Measurements from ENCODE around the gene IZUMO2.

IZUMO2 gene

GRCh38 chr19:50162988-50163387 is at the start of gene IZUMO2:
TSS of gene IZUMO2 (minus strand) at chr19:50163281. CDS start at chr19:50163194, 87 bp downstream.
- DNase-seq, result no peak

GRCh38 chr19:50210425-50210824 is 47.3 kb upstream of the IZUMO2 start:
- no peak for DNase-seq

- no peak for DNase-seq
These were observed 46.0 kb upstream of the IZUMO2 start for GRCh38 chr19:50209131-50209530.

GRCh38 chr19:50207730-50208129 is 44.6 kb upstream of the IZUMO2 start:
- DNase-seq, result no peak

- no peak for DNase-seq
These were observed 43.1 kb upstream of the IZUMO2 start for GRCh38 chr19:50206191-50206590.

GRCh38 chr19:50205681-50206138 is 42.6 kb upstream of the IZUMO2 start:
- no peak for DNase-seq

- no peak for DNase-seq
These were observed 42.0 kb upstream of the IZUMO2 start for GRCh38 chr19:50204811-50205675.

- no peak for DNase-seq
These were observed 41.0 kb upstream of the IZUMO2 start for GRCh38 chr19:50204081-50204428.

- DNase-seq, result peak in 1 of 6 experiments; percentile 1
These were observed 40.4 kb upstream of the IZUMO2 start, which contains the start of gene MYH14 for GRCh38 chr19:50203281-50204080. TSS of gene MYH14 (plus strand) at chr19:50203622. CDS start at chr19:50210366, 6,744 bp downstream.

GRCh38 chr19:50202962-50203280 is 39.8 kb upstream of the IZUMO2 start:
- DNase-seq, result no peak

- DNase-seq, result no peak
These were observed 39.3 kb upstream of the IZUMO2 start for GRCh38 chr19:50202386-50202785.

GRCh38 chr19:50199259-50199555 is 36.1 kb upstream of the IZUMO2 start:
- DNase-seq, result no peak

GRCh38 chr19:50198431-50199258 is 35.6 kb upstream of the IZUMO2 start:
- no peak for DNase-seq

- no peak for DNase-seq
These were observed 34.3 kb upstream of the IZUMO2 start for GRCh38 chr19:50197348-50197747.

GRCh38 chr19:50196322-50196932 is 33.3 kb upstream of the IZUMO2 start:
- no peak for DNase-seq

GRCh38 chr19:50195224-50195623 is 32.1 kb upstream of the IZUMO2 start:
- no peak for DNase-seq

- DNase-seq, result no peak
These were observed 29.6 kb upstream of the IZUMO2 start for GRCh38 chr19:50192463-50193211.

- DNase-seq, result no peak
These were observed 28.1 kb upstream of the IZUMO2 start for GRCh38 chr19:50191216-50191615.

GRCh38 chr19:50190439-50190891 is 27.4 kb upstream of the IZUMO2 start:
- DNase-seq, result no peak

GRCh38 chr19:50189331-50189730 is 26.2 kb upstream of the IZUMO2 start:
- no peak for DNase-seq

GRCh38 chr19:50187937-50188336 is 24.9 kb upstream of the IZUMO2 start:
- DNase-seq, result no peak

GRCh38 chr19:50184196-50184595 is 21.1 kb upstream of the IZUMO2 start:
- DNase-seq, result no peak

All from stimulated activated naive CD4-positive, alpha-beta T cell (primary cell).